GM18505 (cell line): ENCODE data around the gene MX2.

ENCODE experiments used
- ATAC-seq: cut with Tn5 transposase; IDR thresholded peaks from one replicate; pipeline ENCODE4 v1.9.1; 2021; ENCODE audit not compliant: unreplicated experiment
- POLR2A ChIP-seq: IDR thresholded peaks from 4 replicates; pipeline ENCODE4 v1.6.1; 2011; ENCODE audit warnings: borderline replicate concordance; ENCODE audit not compliant: insufficient read depth, insufficient read length; ENCODE audit errors: extremely low read depth

MX2 gene

DNA sequence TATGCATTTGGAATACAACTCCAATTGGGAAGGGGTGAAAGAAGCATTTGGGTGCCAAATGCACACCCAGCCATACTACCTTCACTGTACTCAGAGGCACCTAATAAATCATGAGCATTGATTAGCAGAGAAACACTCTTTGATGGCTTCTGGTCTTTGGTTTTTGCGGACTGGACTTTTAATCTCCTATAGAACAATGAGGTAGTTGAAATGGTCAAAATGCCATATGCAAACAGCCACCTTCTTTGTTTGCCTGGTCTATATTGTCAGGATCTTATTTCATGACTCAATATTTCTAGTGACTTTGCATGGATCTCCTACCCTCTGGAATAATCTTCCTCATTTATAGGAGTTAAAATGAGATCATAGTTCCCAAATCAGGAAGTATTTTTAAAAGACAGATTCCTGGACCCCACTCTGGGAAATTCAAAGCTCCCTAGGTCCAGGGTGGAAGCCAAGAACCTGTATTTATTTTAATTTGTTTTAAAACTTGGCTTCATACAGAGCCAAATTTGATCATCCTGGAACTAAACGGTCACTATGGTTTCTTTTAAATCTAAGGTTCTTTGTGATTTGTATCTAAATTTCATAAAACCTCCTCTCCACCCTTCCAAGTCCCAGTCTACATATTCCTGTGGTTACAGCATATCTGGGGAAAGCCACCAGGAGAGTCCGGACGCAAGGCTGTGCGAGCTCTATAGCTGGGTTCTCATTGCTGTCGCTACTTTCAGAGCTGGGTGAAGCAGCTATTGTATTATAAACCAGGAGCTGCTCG, 36.5 kb upstream of the MX2 start:
- TF ChIP-seq POLR2A: no peak
- no peak for ATAC-seq

DNA sequence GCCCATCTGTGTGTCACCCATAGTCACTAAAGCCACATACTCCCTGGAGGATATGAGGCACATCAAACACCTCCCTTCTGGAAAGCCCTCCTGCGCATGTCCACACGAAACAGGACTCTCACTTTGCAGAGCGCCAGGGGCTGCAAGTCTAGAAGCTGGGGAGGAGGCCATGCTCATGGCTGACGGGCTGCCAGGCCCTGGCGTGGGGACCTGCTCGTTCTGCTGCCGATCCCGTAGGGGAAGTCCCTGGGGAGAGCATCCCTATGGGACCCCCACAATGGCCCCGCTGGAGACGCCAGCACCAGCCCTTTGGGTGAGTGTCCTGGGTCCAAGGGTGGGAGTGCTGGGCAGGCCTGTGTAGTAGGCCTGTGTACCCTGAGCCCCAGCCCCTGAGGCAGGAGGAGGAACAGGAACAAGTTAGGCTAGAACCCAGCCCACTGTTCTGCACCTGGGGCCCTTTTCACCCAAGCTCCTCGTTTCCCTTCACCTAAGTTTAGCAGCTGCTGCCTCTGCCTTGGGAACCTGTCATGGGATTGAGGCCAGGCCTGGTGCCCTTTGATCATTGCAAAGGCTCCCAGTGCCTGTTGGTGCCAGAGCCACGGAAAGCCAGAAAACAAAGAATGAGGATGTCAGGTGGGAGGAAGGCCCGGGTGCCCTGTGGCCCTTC, 35.3 kb upstream of the MX2 start:
- TF ChIP-seq POLR2A: no peak
- no peak for ATAC-seq

DNA sequence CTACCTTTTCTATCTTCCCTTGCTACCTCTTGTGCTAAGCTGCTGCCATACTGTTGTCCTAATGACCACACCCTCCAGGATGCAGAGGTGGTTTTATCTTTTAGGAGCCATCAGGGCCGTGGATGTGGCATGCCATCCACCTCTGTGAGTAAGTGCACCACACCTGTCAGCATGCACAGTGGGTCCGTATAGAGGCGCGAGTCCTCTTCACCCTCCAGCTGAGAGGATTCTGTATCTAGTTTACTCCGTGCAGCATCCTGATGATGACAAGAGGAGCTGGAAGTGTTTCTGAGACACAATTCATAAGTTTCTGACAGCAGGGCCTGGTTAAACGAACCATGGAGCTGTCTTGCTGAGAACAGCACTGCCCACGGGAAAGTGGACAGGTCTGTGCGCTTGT, 34.1 kb upstream of the MX2 start:
- no peak for ATAC-seq
- no peak for TF ChIP-seq POLR2A

DNA sequence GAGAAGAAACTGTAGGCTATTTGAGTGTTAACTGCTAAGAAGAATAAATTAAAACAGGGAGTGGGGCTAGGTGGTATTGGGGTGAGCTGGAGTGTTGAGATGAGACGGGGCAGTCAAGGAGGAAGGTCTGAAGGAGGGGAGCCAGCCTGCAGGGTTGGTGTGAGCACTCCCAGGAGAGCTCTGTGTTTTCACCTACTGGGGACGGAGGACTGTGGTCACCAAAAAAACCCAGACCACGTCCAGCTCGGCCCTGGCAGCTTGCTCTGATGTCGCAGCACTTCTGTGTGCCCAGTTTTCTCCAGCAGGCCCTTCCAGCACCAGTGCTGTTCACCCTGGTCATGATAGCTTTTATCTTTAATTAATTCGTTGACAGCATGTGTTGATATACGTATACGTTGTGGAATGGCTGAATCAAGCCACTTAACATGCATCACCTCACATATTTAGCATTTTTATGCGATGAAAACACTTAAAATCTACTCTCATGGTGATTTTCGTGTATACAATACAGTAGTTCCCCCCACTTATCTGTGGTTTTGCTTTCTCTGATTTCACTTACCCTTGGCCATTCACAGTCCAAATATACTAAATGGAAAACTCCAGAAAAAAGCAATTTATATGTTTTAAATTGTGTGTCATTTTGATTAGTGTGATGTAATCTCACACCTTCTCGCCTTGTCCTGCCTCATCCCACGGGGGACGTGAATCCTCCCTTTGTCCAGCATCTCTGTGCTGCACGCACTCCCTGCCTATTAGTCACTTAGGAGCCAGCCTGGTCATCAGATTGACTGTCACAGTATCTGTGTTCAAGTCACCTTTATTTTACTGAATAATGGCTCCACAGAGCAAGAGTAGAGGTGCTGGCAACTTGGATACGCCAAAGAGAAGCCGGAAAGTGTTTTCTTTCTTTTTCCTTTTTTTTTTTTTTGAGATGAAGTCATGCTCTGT, 32.9 kb upstream of the MX2 start:
- no peak for TF ChIP-seq POLR2A
- ATAC-seq: no peak

DNA sequence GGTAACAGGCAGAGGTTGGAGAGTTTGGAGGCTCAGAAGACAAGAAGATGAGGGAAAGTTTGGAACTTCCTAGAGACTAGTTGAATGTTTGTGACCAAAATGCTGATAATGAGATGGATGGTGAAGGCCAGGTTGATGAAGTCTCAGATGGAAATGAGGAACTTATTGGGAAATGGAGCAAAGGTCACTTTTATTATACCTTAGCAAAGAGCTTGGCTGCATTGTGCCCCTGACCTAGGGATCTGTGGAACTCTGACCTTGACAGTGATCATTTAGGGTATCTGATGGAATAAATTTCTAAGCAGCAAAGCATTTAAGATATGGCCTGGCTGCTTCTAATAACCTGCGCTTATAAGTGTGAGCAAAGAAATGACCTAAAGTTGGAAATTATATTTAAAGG, 28.1 kb upstream of the MX2 start:
- ATAC-seq: no peak
- TF ChIP-seq POLR2A: no peak

DNA sequence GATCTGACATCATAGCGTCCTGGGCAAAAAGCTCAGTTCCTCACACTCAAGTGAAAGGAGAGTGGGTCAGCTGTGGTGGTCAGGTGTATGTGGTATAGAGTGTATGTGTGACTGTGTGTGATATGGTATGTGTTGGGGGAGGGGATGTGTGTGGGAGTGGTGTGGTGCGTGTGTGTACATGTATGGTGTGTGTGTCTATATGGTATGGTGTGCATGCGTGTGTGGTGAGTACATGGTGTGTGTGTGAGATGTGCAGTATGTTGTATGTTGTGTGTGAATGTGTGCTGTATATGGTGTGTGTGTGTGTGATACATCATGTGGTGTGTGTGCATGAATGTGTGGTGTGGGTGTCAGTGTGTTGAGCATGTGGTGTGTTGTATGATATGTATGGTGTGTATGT, 24.3 kb upstream of the MX2 start:
- TF ChIP-seq POLR2A: no peak
- ATAC-seq: no peak

DNA sequence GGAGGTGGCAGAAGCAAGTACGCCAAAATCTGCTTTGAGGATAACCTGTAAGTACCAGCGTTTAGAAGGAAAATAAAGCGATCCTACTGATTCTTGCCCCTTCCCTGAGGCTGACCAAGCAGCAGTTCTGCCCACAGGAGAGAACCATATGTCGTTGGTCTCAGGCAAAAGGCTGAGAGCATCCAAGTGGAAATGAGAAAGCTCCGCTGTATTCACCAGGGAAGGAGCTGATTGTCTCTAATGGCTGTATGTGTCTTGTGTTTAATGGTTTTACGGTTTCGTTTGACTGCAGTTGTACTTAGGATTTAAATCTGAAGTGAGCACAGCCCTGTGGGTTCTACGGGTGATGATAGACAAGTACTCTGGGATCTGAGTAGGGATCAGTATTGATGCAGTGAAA, 23.4 kb upstream of the MX2 start:
- no peak for ATAC-seq
- no peak for TF ChIP-seq POLR2A

DNA sequence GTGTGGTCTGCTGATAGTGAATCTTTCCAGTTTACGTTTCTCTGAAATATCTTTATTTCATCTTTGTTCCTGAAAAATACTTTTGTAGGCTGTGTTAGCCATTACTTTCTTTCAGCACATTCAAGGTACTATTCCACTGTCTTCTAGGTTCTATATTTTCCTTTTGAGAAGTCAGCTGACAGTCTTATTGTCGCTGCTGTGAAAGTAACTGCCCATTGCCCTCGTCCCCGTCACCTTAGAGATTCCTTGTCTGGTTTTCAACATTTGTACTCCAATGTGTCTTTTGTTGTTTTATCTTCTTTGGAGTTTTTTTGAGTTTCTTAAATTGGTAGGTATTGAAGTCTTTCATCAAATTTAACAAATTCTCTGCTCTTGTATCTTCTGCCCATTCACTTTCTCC, 19.8 kb upstream of the MX2 start:
- no peak for ATAC-seq
- no peak for TF ChIP-seq POLR2A

DNA sequence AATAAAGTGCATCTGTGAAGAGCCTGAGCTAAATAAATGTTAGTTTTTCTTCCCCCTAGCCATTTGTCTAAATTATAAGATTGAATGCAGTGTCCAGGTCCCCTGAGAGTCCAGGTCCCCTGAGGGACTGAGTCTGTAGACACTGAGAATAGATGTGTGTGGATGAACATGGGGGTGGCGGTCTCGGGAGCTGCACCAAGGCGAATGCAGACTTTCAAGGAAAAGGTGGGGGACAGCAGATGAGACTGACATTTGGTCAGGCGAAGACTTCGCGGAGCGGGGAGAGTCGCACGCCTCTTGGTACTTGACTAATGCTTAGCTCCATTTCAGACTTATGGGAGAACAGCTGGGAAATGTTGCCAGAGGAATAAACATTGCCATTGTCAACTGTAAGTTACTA, 17.7 kb upstream of the MX2 start:
- no peak for ATAC-seq

DNA sequence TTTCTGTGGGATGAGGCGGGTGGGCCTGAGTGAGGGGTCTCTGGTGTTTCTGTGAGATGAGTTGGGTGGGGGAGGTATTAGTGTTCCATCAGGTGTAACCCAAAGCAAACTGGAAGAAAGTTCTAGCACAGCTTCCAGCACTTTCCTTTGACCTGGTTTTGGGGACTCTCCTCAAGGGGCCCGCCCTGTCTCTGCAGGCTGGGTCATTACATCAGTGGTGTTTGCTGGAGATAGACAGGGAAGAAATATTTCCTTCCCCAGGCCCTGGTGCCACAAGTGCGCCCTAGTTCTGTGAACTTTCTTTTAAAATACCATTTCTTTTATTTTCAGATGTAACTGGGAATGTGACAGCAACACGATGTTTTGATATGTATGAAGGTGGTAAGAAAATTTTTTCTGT, 16.5 kb upstream of the MX2 start:
- ATAC-seq: no peak
- no peak for TF ChIP-seq POLR2A

More for the DNA sequence above, 17.7 kb upstream of the MX2 start:
- no peak for TF ChIP-seq POLR2A

DNA sequence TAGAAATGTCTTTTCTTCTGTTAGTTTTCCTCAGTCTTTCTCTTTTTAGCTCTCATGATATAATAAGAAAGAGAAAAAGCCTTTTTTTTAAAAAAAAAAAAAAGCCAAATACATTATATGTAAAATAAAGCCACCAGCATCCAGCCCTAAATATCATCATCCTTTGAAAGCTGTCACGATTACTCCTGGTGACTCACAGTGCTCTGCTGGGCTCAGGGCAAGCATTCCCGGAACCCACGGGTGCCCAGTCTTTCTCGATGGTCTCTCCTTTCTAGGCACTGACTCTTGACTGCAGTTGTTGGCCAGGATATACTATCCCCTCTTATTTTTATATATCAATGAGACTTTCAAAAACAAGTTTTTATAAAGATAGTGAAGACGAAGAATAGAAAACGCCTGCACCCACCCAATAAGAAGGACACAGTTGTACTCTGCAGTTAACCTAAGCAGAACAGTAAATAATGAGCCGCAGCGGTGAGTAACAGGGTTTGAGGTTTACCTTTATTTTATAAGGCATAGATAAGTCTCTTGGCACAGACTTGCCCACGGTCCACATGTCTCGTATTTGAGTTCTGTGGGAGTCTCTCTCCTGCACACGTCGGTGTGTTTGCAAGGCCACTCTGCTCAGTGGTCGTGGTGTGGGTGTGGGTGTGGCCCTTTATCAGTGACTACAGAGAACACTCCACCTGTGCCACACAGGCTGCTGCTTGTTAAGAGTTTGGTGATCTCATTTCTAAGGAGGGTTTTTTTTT, 15.7 kb upstream of the MX2 start:
- ATAC-seq: no peak
- no peak for TF ChIP-seq POLR2A

DNA sequence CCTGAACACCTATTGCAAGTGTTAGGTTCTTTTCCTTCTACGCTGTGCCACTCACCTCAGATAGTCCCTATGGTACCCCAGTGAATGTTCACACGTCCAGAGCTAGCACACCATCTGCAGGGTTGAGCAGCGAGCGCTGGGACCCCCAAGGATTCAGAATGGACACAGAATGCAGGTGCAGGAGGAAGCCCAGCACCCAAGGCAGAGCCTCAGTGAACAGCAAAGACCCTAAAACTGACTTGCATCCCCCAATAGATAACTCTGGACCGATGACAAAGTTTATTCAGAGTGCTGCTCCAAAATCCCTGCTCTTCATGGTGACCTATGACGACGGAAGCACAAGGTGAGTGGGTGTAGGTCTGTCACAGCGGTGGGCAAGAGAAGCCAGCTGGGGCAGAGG, 15.1 kb upstream of the MX2 start:
- no peak for TF ChIP-seq POLR2A
- no peak for ATAC-seq

DNA sequence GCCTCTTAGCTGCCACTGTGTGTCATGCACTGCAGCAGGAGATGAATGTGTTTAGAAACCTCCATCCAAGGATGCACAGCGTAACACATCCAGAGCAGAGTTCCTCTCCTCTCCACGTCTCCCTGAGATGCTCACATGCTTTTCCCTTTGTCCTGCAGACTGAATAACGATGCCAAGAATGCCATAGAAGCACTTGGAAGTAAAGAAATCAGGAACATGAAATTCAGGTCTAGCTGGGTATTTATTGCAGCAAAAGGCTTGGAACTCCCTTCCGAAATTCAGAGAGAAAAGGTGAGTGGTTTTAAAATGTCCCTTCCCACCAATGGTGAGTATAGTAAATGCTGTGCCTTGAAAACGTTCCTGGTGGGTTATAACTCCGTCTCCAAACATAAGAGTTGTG, 13.4 kb upstream of the MX2 start:
- ATAC-seq: no peak
- no peak for TF ChIP-seq POLR2A
